ENCODE data around the gene SORCS1.

SORCS1 gene

GRCh38 chr10:107163881-107164861, at the start of gene SORCS1:
Gene SORCS1 (minus strand): TSS chr10:107164706.
- DNase-seq (ENCODE audit: low read depth in 2 of 2): no peak

DNA sequence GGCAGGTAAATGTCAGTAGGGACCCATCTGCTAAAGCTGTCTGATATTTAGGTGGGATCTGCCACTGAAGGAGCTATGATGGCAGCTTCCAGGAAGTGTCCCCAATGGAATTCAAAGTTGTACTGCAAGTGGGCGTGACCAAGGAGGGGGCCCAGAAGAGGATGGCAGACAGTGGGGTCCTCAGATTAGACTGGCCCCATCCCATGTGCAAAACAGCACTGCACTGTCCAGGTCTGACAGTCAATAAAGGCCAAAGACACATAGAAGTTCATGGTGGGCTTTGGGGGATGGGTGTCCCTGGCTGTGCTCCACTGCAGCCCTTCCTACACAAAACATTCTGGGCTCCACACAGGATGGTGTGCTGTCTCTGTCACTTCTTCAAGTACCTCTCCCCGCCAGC, 49.8 kb upstream of the SORCS1 start:
- DNase-seq (ENCODE audit: low read depth in 2 of 2): no peak

DNA sequence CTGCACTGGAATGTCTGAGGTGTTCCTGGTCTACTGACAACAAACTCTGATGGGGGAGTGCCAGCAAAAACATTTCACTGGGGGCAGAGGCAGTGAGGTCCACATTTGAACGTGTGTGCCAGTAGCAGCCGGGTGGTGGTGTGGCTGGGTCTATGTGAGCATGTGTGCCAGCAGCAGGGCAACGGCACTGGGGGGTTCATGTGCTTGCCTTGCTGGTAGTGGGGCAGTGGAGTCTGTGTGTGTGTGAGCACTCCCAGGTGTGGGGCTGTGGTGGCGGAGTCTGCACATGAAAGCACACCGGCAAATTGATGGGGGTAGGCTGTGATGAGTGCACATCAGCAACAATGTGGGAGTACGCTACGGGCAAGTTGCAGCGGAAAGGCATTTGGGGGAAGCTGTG, 49.4 kb upstream of the SORCS1 start:
- DNase-seq (ENCODE audit: low read depth in 2 of 2): no peak

- DNase-seq (ENCODE audit: low read depth in 2 of 2): no peak
These were observed 42.3 kb upstream of the SORCS1 start for GRCh38 chr10:107206833-107207232.

- no peak for DNase-seq (ENCODE audit: low read depth in 2 of 2)
These were observed 5.0 kb upstream of the SORCS1 start for GRCh38 chr10:107169516-107169915.

- no peak for DNase-seq (ENCODE audit: low read depth in 2 of 2)
These were observed 4.2 kb upstream of the SORCS1 start for GRCh38 chr10:107168738-107169137.

- no peak for DNase-seq (ENCODE audit: low read depth in 2 of 2)
These were observed 1.9 kb upstream of the SORCS1 start for GRCh38 chr10:107166403-107166802.

GRCh38 chr10:107164992-107165391, 486 bp upstream of the SORCS1 start:
- no peak for DNase-seq (ENCODE audit: low read depth in 2 of 2)

GRCh38 chr10:107163076-107163855, 1.2 kb downstream of the SORCS1 start:
- no peak for DNase-seq (ENCODE audit: low read depth in 2 of 2)

DNA sequence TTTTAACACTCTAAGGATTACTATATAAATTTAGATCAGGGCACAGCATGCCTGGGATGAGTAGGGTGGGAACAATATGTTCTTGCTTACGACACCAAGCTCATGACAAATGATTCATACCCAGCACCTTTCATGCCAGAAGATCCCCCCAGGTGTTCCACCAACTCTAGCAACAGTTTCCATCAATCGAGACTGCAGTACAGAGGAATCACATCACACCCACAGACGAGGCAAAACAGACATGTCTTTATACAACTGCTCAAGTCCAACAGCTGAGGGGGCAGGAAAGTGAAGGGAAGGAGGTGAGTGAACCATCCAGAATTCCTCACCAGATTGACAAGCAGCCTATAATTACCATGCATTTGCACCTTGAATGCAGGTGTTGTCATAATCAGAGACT, 3.6 kb downstream of the SORCS1 start:
- no peak for DNase-seq (ENCODE audit: low read depth in 2 of 2)

GRCh38 chr10:107159871-107160270, 4.6 kb downstream of the SORCS1 start:
- DNase-seq (ENCODE audit: low read depth in 2 of 2): no peak

GRCh38 chr10:107157071-107157470, 7.4 kb downstream of the SORCS1 start:
- no peak for DNase-seq (ENCODE audit: low read depth in 2 of 2)

- DNase-seq (ENCODE audit: low read depth in 2 of 2): no peak
These were observed 12.4 kb downstream of the SORCS1 start for GRCh38 chr10:107152087-107152486.

GRCh38 chr10:107148906-107149305, 15.6 kb downstream of the SORCS1 start:
- no peak for DNase-seq (ENCODE audit: low read depth in 2 of 2)

GRCh38 chr10:107144490-107144889, 20.0 kb downstream of the SORCS1 start:
- no peak for DNase-seq (ENCODE audit: low read depth in 2 of 2)

- no peak for DNase-seq (ENCODE audit: low read depth in 2 of 2)
These were observed 22.9 kb downstream of the SORCS1 start for GRCh38 chr10:107141524-107142061.

- no peak for DNase-seq (ENCODE audit: low read depth in 2 of 2)
These were observed 25.3 kb downstream of the SORCS1 start for GRCh38 chr10:107139237-107139636.

DNA sequence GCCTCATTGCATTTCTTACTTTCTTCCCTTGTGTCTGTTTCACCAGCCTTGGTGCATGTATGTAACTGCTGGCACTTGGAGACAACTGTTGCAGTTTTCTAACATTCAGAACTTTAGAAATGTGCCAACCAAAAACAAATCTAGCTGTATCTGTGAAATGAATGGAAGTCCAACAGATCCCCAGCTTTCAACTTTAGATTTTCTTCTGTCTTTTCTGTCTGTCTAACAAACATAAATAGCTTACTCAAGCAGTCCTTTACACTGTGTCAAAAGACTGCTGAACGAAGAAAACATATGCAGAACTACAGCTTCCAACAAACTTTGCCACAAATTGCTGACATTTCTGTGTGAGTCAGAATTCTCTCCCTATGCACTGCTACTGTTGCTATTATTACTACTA, 30.9 kb downstream of the SORCS1 start:
- DNase-seq (ENCODE audit: low read depth in 2 of 2): no peak

DNA sequence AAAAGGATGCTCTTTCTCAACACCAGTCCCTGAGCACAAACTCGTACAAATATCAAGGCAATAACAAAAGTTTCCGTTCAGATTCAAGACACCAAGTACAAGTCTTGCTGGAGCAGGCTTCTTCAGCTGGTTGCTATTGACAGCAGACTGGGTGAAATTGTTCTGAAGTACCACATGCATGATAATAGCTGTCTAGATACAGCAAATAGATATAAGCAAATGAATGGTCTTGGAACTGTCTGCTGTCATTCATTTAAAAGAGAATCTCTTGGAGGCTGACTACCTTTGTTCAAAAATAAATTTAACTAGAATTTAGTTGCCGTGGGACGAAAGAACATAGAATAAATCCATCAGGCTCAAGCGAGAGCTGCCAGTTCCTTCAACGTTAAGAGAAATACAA, 35.5 kb downstream of the SORCS1 start:
- no peak for DNase-seq (ENCODE audit: low read depth in 2 of 2)

- no peak for DNase-seq (ENCODE audit: low read depth in 2 of 2)
These were observed 37.9 kb downstream of the SORCS1 start for GRCh38 chr10:107126512-107127065.

- no peak for DNase-seq (ENCODE audit: low read depth in 2 of 2)
These were observed 41.8 kb downstream of the SORCS1 start for GRCh38 chr10:107122703-107123102.

DNA sequence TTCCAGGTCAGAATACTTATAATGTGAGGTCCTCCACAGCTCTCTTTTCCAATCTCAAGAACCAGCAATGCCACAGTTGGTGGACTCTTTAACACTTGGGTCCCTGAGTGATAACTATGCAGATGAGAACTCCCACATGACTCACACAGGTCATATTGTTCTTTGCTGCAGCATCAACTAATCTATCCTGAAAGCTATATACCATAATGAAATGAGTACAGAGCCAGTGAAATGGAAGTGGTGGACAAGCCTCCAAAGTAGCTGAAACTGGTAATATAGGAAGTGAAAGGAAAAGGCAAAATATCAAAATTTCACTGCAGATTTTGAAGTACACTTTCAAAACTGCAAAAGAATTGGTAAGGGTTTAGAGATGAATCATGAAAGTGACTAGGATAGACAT, 45.6 kb downstream of the SORCS1 start:
- no peak for DNase-seq (ENCODE audit: low read depth in 2 of 2)

Data from stimulated activated CD8-positive, alpha-beta memory T cell treated with anti-CD3 and anti-CD28 coated beads, Interleukin-7, amount 100 ng/mL, for 4 hours (primary cell).